K562 (cell line): ENCODE data around the gene PAFAH2. TPM values are rescaled to one million over a fixed set of nuclear protein-coding genes. Genes with fewer than 3 reads are reported as not detected.

Experiments
- ARID1B ChIP-seq: fragments of 450-650 bp; IDR thresholded peaks from 2 replicates; pipeline ENCODE4 v1.6.1; 2016; ENCODE audit warnings: antibody characterized with exemption, mild to moderate bottlenecking, inconsistent platforms
- C11orf30 ChIP-seq: fragments of 450-650 bp; IDR thresholded peaks from 2 replicates; pipeline ENCODE4 v1.6.1; 2016; ENCODE audit warnings: low read depth, mild to moderate bottlenecking
- CBFA2T2 ChIP-seq: fragments of 450-650 bp; conservative IDR thresholded peaks from 2 replicates; pipeline ENCODE4 v1.6.1; 2017; ENCODE audit warnings: mild to moderate bottlenecking
- CBFA2T3 ChIP-seq: fragments of 450-650 bp; IDR thresholded peaks from 2 replicates; pipeline ENCODE4 v1.6.1; 2017
- NR2C2 ChIP-seq, 2 experiments: fragments of 200-800 bp in 1 of 2; sonication (Bioruptor generic) in 1 of 2; sonication (generic) in 1 of 2; formaldehyde crosslinking in 1 of 2; IDR thresholded peaks; 2 replicates each; pipeline versions ENCODE4 v1.6.1 to v1.8.0; 2016 to 2022; ENCODE audit warnings: mild to moderate bottlenecking in 1 of 2, missing compliant biosample characterization in 1 of 2, missing genetic modification characterization in 1 of 2, missing genetic modification reagents in 1 of 2
- PHF20 ChIP-seq: fragments of 450-650 bp; IDR thresholded peaks from 2 replicates; pipeline ENCODE4 v1.6.1; 2018; ENCODE audit not compliant: partially characterized antibody
- RBM14 ChIP-seq: fragments of 200-400 bp; formaldehyde crosslinking; IDR thresholded peaks from 2 replicates; pipeline ENCODE4 v1.6.1; 2018; ENCODE audit warnings: low read depth, mild to moderate bottlenecking, low read length, moderate library complexity, borderline replicate concordance; ENCODE audit not compliant: insufficient read depth
- SNIP1 ChIP-seq: fragments of 450-650 bp; IDR thresholded peaks from 2 replicates; pipeline ENCODE4 v1.7.1; 2017; ENCODE audit warnings: low read depth, mild to moderate bottlenecking
- STAT5A ChIP-seq: IDR thresholded peaks from 2 replicates; pipeline ENCODE4 v1.6.1; 2012; ENCODE audit warnings: low read length, inconsistent platforms, borderline replicate concordance
- TEAD4 ChIP-seq, 2 experiments: sonication (generic) in 1 of 2; formaldehyde crosslinking in 1 of 2; IDR thresholded peaks; 2 replicates each; pipeline versions ENCODE4 v1.6.1 to v1.8.0; 2012 to 2022; ENCODE audit warnings: borderline replicate concordance in 1 of 2, inconsistent platforms in 1 of 2, low read length in 1 of 2, mild to moderate bottlenecking in 1 of 2, missing genetic modification reagents in 1 of 2
- THRAP3 ChIP-seq: fragments of 450-650 bp; IDR thresholded peaks from 2 replicates; pipeline ENCODE4 v1.6.1; 2016; ENCODE audit warnings: mild to moderate bottlenecking, inconsistent platforms, borderline replicate concordance
- YBX1 ChIP-seq: fragments of 450-650 bp; IDR thresholded peaks from 2 replicates; pipeline ENCODE4 v1.7.1; 2016; ENCODE audit warnings: mild to moderate bottlenecking
- ZKSCAN3 ChIP-seq: fragments of 250-450 bp; sonication (Bioruptor Pico); IDR thresholded peaks from 2 replicates; pipeline ENCODE4 v1.4.0; 2020
- ZNF586 ChIP-seq: fragments of 450-650 bp; formaldehyde crosslinking; conservative IDR thresholded peaks from 2 replicates; pipeline ENCODE4 v1.4.0; 2020; ENCODE audit warnings: mild to moderate bottlenecking, moderate library complexity
- ZNF589 ChIP-seq: fragments of 200-800 bp; sonication (Bioruptor generic); IDR thresholded peaks from 2 replicates; pipeline ENCODE4 v1.6.1; 2016; ENCODE audit warnings: low read depth, missing genetic modification characterization, missing compliant biosample characterization
- ZNF764 ChIP-seq: fragments of 250-450 bp; sonication (Bioruptor Pico); IDR thresholded peaks from 2 replicates; pipeline ENCODE4 v1.4.0; 2020; ENCODE audit warnings: low read depth, mild to moderate bottlenecking, moderate library complexity
- polyA plus RNA-seq, 8 experiments: library from polyadenylated mRNA; depleted of rRNA in 4 of 8; stranded (reverse) in 5 of 8; unstranded in 3 of 8; fragments of >200 nt; fragmentation: Nextera tagmentation in 2 of 8; fragmentation: Illumina TruSeq in 1 of 8; extraction: Ambion mirVana in 2 of 8; extraction: Trizol in 1 of 8; gene quantifications; 2 replicates each; pipeline versions ENCODE4 v1.2.1 to v1.2.3, GENCODE V29; 2011 to 2014; ENCODE audit warnings: inconsistent platforms in 1 of 8, missing spikeins in 1 of 8
- total RNA-seq, 7 experiments: library from RNA; depleted of rRNA in 6 of 7; stranded (reverse); fragments of >200 nt in 6 of 7; fragmentation: Illumina TruSeq in 2 of 7; extraction: Trizol in 2 of 7; gene quantifications; 2 replicates each; pipeline versions ENCODE4 v1.2.1 to v1.2.3, GENCODE V29; 2011 to 2021; ENCODE audit warnings: low replicate concordance in 1 of 7
- TF ChIP-seq, protein P1 (sequence below): fragments of 450-650 bp; IDR thresholded peaks from 2 replicates; pipeline ENCODE4 v1.6.1; 2018; ENCODE audit not compliant: partially characterized antibody
- TF ChIP-seq, protein P2 (sequence below): fragments of 450-650 bp; conservative IDR thresholded peaks from 2 replicates; pipeline ENCODE4 v1.6.1; 2016; ENCODE audit warnings: missing genetic modification characterization, low read depth, mild to moderate bottlenecking, missing compliant biosample characterization, moderate library complexity
- TF ChIP-seq, protein P3 (sequence below): fragments of 250-450 bp; sonication (Bioruptor Pico); IDR thresholded peaks from 2 replicates; pipeline ENCODE4 v1.8.0; 2022; ENCODE audit warnings: moderate library complexity, mild to moderate bottlenecking, inconsistent platforms
- TF ChIP-seq, protein P4 (sequence below): fragments of 250-450 bp; sonication (Bioruptor Pico); IDR thresholded peaks from 2 replicates; pipeline ENCODE4 v1.8.0; 2022; ENCODE audit warnings: moderate library complexity, mild to moderate bottlenecking, inconsistent platforms
- TF ChIP-seq, protein P5 (sequence below): fragments of 450-650 bp; IDR thresholded peaks from 2 replicates; pipeline ENCODE4 v1.6.1; 2017; ENCODE audit warnings: mild to moderate bottlenecking, moderate library complexity

PAFAH2 gene
- total and polyA plus RNA-seq, 9 of the 15 experiments (the other 6 are each of a cell fraction or from before 2014, with no cell fraction given) = 4.2 to 10.9 (median 6.8) TPM

DNA sequence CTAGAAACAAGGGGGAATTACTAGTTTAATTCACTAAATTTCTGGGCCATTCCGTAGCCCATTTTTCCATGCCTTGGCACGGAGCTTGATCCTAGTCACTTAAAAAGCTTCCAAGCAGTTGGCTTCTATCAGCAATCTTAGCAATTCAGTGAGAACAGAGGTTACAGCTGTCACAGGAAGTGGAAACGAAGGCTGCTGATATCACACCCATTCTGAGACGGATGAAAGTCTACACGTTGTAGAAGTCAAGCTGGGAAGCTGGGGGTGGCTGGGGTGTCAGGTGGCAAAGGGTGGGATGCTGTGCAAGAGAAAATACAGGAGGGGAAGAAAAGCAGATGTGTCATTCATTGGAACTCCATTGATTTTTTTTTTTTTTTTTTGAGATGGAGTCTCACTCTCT lies 79.9 kb downstream of the PAFAH2 start (continued):
- TF ChIP-seq, protein P1, sequence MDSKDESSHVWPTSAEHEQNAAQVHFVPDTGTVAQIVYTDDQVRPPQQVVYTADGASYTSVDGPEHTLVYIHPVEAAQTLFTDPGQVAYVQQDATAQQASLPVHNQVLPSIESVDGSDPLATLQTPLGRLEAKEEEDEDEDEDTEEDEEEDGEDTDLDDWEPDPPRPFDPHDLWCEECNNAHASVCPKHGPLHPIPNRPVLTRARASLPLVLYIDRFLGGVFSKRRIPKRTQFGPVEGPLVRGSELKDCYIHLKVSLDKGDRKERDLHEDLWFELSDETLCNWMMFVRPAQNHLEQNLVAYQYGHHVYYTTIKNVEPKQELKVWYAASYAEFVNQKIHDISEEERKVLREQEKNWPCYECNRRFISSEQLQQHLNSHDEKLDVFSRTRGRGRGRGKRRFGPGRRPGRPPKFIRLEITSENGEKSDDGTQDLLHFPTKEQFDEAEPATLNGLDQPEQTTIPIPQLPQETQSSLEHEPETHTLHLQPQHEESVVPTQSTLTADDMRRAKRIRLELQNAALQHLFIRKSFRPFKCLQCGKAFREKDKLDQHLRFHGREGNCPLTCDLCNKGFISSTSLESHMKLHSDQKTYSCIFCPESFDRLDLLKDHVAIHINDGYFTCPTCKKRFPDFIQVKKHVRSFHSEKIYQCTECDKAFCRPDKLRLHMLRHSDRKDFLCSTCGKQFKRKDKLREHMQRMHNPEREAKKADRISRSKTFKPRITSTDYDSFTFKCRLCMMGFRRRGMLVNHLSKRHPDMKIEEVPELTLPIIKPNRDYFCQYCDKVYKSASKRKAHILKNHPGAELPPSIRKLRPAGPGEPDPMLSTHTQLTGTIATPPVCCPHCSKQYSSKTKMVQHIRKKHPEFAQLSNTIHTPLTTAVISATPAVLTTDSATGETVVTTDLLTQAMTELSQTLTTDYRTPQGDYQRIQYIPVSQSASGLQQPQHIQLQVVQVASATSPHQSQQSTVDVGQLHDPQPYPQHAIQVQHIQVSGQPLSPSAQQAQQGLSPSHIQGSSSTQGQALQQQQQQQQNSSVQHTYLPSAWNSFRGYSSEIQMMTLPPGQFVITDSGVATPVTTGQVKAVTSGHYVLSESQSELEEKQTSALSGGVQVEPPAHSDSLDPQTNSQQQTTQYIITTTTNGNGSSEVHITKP = peak; percentile 17
- TF ChIP-seq, protein P2, sequence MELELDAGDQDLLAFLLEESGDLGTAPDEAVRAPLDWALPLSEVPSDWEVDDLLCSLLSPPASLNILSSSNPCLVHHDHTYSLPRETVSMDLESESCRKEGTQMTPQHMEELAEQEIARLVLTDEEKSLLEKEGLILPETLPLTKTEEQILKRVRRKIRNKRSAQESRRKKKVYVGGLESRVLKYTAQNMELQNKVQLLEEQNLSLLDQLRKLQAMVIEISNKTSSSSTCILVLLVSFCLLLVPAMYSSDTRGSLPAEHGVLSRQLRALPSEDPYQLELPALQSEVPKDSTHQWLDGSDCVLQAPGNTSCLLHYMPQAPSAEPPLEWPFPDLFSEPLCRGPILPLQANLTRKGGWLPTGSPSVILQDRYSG = no peak
- TF ChIP-seq ZKSCAN3 (CRISPR knock-in tag) (no peak), ZNF764 (CRISPR knock-in tag) (no peak), YBX1 (no peak), NR2C2 (CRISPR knock-in tag; IDR thresholded peaks at IDR 0.05) (no peak), NR2C2 (tag; IDR thresholded peaks at IDR 0.05) (no peak; the same call in 1 of the 2 replicates), SNIP1 (no peak), CBFA2T3 (peak; percentile 59), ZNF589 (CRISPR knock-in tag) (no peak), STAT5A (no peak), CBFA2T2 (peak; percentile 32; the same call in 1 of the 2 replicates), RBM14 (no peak), ARID1B (peak; percentile 35; the same call in 1 of the 2 replicates), TEAD4 (IDR thresholded peaks at IDR 0.05; ENCODE audit: low read length) (peak; percentile 39; the same call in 1 of the 2 replicates), TEAD4 (CRISPR knock-in tag; IDR thresholded peaks at IDR 0.05; ENCODE audit: borderline replicate concordance) (no peak), THRAP3 (no peak), ZNF586 (CRISPR knock-in tag) (no peak), C11orf30 (no peak), PHF20 (no peak)
- TF ChIP-seq, protein P3, sequence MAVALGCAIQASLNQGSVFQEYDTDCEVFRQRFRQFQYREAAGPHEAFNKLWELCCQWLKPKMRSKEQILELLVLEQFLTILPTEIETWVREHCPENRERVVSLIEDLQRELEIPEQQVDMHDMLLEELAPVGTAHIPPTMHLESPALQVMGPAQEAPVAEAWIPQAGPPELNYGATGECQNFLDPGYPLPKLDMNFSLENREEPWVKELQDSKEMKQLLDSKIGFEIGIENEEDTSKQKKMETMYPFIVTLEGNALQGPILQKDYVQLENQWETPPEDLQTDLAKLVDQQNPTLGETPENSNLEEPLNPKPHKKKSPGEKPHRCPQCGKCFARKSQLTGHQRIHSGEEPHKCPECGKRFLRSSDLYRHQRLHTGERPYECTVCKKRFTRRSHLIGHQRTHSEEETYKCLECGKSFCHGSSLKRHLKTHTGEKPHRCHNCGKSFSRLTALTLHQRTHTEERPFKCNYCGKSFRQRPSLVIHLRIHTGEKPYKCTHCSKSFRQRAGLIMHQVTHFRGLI (CRISPR knock-in tag) = no peak
- TF ChIP-seq, protein P4, sequence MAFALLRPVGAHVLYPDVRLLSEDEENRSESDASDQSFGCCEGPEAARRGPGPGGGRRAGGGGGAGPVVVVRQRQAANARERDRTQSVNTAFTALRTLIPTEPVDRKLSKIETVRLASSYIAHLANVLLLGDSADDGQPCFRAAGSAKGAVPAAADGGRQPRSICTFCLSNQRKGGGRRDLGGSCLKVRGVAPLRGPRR (CRISPR knock-in tag) = no peak
- TF ChIP-seq, protein P5, sequence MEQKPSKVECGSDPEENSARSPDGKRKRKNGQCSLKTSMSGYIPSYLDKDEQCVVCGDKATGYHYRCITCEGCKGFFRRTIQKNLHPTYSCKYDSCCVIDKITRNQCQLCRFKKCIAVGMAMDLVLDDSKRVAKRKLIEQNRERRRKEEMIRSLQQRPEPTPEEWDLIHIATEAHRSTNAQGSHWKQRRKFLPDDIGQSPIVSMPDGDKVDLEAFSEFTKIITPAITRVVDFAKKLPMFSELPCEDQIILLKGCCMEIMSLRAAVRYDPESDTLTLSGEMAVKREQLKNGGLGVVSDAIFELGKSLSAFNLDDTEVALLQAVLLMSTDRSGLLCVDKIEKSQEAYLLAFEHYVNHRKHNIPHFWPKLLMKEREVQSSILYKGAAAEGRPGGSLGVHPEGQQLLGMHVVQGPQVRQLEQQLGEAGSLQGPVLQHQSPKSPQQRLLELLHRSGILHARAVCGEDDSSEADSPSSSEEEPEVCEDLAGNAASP = no peak
